K562 treated with DMSO at 1 percent for 4 hours (cell line): ENCODE results near the gene GAS7. TPM values are rescaled to one million over a fixed set of nuclear protein-coding genes. Genes with fewer than 3 reads are reported as not detected.

ENCODE experiments used
- total RNA-seq: library from RNA; unstranded; fragments of 300-600 nt; gene quantifications from 2 replicates; pipeline ENCODE4 v1.2.3, GENCODE V29; 2022; ENCODE audit not compliant: insufficient read depth

Gene GAS7
- not detected in 2 replicates for total RNA-seq

GRCh38 chr17:10198509-10199249 is at the start of gene GAS7:
Gene GAS7, minus strand, starts transcription at chr17:10198606.

GRCh38 chr17:9905078-9905415 is 293.4 kb downstream of the GAS7 start, which contains the start of gene RCVRN:
Gene RCVRN, minus strand, starts transcription at chr17:9905271. Its CDS starts 91 bp downstream, at chr17:9905180.

Other genes starting within 250 kb of the GAS7 start
- not detected in 2 replicates for gene MYH13, start 174.4 kb upstream of the GAS7 start, total RNA-seq
- not detected in 2 replicates for gene MYH8, start 223.3 kb upstream of the GAS7 start, total RNA-seq